M059J (cell line): ENCODE results near the gene NR2F1. TPM values are rescaled to one million over a fixed set of nuclear protein-coding genes. Genes with fewer than 3 reads are reported as not detected.
"Not testable (repeated sequence)": the region's sequence is repeated elsewhere in the genome, so short reads cannot be mapped to it uniquely, and the experiment has no call there.

Experiments used
- DNase-seq: peaks from one replicate; pipeline ENCODE4 v3.0.0-alpha.2; 2012; ENCODE audit warnings: low read depth
- total RNA-seq: library from RNA; depleted of rRNA; stranded (reverse); fragments of >200 nt; shearing (Covaris generic); gene quantifications from 2 replicates; pipeline ENCODE4 v1.2.3, GENCODE V29; 2014; rRNA removed

Gene NR2F1
- 36.3 and 67.9 TPM in 2 replicates for total RNA-seq

DNA sequence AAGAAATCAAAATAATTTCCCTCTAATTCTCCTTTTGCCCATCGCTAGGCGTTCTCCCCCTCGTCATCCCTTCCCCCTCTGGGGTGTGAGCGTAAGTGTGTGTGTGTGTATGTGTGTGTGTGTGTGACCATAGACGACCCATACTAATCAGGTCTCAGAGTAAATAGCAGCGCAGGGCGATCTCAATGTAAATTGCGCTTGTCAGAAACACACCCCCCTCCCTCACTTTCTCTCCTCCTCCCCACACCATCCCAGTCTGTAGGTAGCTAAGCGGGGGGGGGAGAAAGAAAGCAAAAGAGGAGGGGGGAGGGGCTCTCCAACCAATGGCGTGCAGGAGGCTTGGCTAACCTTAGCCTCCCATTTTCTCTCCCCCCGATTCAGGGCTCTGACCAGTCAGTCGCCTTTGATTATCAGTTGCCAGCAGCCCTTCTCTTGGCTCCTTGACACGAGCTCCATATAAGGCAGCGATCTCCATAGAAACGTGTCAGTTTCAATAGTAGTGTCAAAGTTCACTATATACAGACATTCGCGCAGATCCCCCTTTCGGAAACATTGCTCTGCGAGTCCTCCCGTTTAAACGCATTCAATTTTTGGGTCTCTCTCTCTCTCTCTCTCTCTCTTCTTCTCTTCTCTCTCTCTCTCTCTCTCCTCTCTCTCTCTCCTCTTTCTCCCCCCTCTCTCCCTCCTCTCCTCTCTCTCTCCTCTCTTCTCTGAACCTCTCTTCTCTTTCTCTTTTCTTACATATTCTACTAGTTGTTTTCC lies at the start of gene NR2F1:
Gene NR2F1, plus strand, starts transcription at position 546 of the 762 bp plus-strand sequence. CDS start 1,802 bp downstream, outside the sequence.
- peak; percentile 99 for DNase-seq

DNA sequence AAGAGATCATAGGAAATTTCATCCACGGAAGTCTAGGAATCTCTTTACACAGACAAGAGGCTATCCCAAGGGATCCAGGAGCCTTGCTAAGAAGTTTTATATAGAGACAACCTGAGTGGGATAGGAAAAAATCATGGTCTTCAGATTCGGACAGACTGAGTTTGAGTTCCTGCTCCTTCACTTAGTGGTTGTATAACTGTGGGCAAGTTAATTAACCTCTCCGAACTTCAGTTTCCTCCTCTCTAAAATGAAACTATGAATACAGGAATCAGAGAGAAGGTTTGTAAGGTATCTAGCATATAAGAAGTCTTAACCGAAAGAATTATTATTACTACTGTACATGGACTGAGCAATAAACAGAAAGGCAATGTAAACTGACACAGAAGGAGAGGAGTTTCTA lies 37.1 kb upstream of the NR2F1 start:
- DNase-seq, result no peak

- DNase-seq, result not testable (repeated sequence)
These were observed 33.4 kb upstream of the NR2F1 start for GRCh38 chr5:93549594-93549993.

DNA sequence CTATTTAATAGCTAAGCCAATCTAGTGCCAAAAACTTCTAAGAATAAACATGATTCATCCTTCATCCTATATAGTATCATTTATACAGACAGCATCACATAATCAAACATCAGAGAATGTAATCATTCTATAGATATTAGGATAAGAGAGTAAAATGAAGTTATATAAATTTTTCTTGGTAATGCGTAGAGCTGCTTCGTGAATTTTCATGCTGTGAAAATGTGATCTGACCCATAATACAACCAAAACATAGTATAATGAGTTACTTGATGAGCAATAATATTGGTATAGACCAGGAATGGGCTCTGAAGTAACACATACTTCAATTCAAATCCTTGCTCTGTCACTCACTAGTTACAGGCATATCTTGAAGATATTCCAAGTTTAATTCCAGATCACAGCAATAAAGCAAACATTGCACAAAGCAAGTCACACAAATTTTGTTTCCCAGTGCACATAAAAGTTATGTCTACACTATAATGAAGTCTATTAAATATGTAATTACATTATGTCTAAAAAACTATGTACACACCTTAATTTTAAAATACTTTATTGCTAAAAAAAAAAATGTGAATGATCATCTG lies 25.9 kb upstream of the NR2F1 start:
- no peak for DNase-seq

- no peak for DNase-seq
These were observed 16.9 kb upstream of the NR2F1 start for GRCh38 chr5:93566091-93566490.

GRCh38 chr5:93567424-93567823 lies 15.6 kb upstream of the NR2F1 start:
- DNase-seq, result no peak

DNA sequence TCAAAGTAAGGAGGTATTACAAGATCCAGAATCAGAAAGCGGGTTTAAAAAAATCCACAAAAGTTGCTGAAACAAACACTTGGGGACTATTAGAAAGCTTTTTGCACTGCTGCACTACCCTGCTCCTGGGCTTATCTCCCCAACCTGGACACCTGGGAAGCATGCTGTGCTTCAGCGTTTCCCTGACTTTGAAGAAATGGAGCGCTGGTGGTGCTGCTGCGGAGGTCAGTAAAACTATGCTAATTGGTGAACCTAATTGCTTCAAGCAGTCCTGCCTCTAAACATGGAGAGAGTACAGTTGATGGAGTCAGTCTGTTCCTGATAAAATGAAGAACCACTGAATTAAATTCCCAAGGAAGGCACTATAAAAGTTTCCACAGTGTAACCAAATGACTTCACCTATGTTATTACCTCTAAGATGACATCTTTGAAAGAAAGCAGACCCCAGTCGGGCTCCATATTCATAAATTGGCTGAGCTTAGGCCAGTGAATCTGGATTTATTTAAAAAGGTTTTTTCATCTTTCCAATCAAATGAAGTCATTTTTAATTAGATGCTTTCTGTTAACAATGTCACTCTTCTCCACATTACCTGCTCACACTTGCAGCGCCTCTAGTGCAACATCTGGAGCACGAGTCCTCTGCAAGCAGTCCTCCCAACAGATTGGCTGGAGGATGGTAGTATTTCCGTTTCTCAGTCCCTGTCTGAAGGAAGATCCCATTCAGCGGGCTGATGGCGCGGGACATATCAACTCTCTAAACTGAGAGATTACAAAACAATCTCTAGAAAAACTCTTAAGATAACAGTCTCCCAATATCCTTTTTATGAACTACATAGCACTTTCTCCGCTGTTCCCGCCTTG lies 13.5 kb upstream of the NR2F1 start:
- no peak for DNase-seq

DNA sequence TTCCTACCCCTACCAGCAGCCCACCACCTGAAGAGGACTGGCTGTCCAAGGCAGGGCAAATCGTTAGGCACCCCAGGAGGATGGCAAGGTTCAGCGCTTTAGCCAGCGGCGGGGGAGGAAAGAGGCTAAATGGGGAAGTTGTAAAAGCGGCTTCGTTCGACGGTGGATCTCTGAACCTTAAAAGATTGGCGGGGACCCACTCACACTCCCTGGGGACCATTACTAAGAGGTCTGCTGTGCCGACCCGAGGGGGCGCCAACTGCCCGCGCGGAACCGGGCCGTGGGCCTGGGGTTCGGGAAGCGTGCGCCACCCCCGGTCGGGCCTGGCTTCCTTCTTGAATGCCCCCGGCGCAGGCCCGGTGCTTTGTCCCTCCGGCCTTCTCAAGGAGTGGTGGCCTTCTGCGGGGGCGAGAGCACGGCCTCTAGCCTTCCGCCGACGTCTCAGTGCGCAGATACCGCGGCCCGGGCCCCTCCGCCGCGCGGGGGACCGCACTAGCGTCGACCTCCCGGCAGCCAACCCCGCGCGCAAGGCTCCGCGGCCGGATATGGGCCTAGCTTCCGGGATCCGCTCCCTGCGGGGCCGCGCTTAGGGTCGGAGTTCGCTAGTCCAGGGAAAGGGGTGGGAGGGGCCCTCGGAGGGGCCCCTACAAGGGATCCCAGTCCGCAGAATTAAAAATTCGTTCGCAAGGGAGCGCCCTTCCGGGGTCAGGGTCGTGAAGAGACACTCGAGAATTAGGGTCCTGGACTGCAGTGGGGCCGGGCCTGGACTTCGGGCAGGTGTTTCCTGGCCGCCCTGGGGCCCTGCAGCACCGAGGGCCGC lies 12.5 kb upstream of the NR2F1 start:
- DNase-seq, result no peak

GRCh38 chr5:93571114-93571949 lies 11.7 kb upstream of the NR2F1 start:
- DNase-seq, result no peak

GRCh38 chr5:93572101-93572607 lies 10.9 kb upstream of the NR2F1 start:
- DNase-seq, result no peak

GRCh38 chr5:93572608-93573353 lies 10.2 kb upstream of the NR2F1 start:
- DNase-seq, result no peak

- no peak for DNase-seq
These were observed 9.4 kb upstream of the NR2F1 start for GRCh38 chr5:93573354-93574351.

GRCh38 chr5:93574491-93575305 lies 8.3 kb upstream of the NR2F1 start:
- no peak for DNase-seq

- DNase-seq, result no peak
These were observed 7.3 kb upstream of the NR2F1 start for GRCh38 chr5:93575461-93576414.

GRCh38 chr5:93576994-93577853 lies 5.8 kb upstream of the NR2F1 start:
- DNase-seq, result no peak
